Sigmoid colon (tissue), 7 donors: Measurements from ENCODE around the gene NRGN. TPM values are rescaled to one million over a fixed set of nuclear protein-coding genes. Genes with fewer than 3 reads are reported as not detected.
A peak's percentile ranks its signal among the peaks of the same experiment; 100 is the strongest.

Experiments used
- DNase-seq: peaks from one replicate; pipeline ENCODE4 v3.0.0-alpha.2; 2019
- H3K27ac ChIP-seq, 4 donors: fragments of 200-600 bp; sonication (generic); one replicate each; pipeline ENCODE4 v1.5.1; 2016 to 2019; ENCODE audit warnings: mild to moderate bottlenecking in 1 of 4
- H3K27me3 ChIP-seq, 3 donors: fragments of 200-600 bp; sonication (generic); one replicate each; pipeline ENCODE4 v1.5.1; 2019; ENCODE audit warnings: mild to moderate bottlenecking in 1 of 3
- H3K36me3 ChIP-seq, 4 donors: fragments of 200-600 bp; sonication (generic); one replicate each; pipeline ENCODE4 v1.5.1; 2016 to 2019
- H3K4me1 ChIP-seq, 4 donors: fragments of 200-600 bp; sonication (generic); one replicate each; pipeline ENCODE4 v1.5.1; 2017 to 2019
- H3K4me3 ChIP-seq, 4 donors: fragments of 200-600 bp; sonication (generic); one replicate each; pipeline ENCODE4 v1.5.1; 2017 to 2019; ENCODE audit warnings: mild to moderate bottlenecking in 2 of 4, moderate library complexity in 1 of 4
- H3K9me3 ChIP-seq, 4 donors: fragments of 200-600 bp in 3 of 4; sonication (generic) in 3 of 4; one replicate each; pipeline versions ENCODE4 v1.5.1 to v1.6.1; 2013 to 2019
- EP300 ChIP-seq, 4 donors: sonication (generic); formaldehyde crosslinking; IDR thresholded peaks; one replicate each; pipeline ENCODE4 v1.6.1; 2017; ENCODE audit warnings: antibody characterized with exemption in 4 of 4
- POLR2A ChIP-seq, 2 donors: fragments of 450-650 bp; IDR thresholded peaks; one replicate each; pipeline ENCODE4 v1.6.1; 2016; ENCODE audit warnings: antibody characterized with exemption in 2 of 2, mild to moderate bottlenecking in 2 of 2, moderate library complexity in 2 of 2
- POLR2AphosphoS5 ChIP-seq, 4 donors: sonication (generic); formaldehyde crosslinking; IDR thresholded peaks; one replicate each; pipeline ENCODE4 v1.6.1; 2017; ENCODE audit warnings: antibody characterized with exemption in 4 of 4
- WGBS, 2 donors: extraction: QIAGEN DNeasy Blood & Tissue Kit; methylation state at CpG; one replicate each; pipeline ENCODE4 v1.1.7; 2013; 5-methylcytosine and 5-hydroxymethylcytosine counted together
- intact Hi-C: fragments of 100-400 bp; cut with DNase I; formaldehyde crosslinking; loops from one replicate; pipeline ENCODE4 v1.15.1; 2023
- polyA plus RNA-seq, 3 donors: library from polyadenylated mRNA; stranded (reverse); fragments of 200-250 nt; gene quantifications; one replicate each; pipeline ENCODE4 v1.2.3, GENCODE V29; 2013
- total RNA-seq, 4 donors: library from RNA; depleted of rRNA; stranded (reverse); fragments of >200 nt; gene quantifications; one replicate each; pipeline ENCODE4 v1.1.0, GENCODE V29; 2016
- TF ChIP-seq, protein P1 (sequence below), 4 experiments: fragments of 450-650 bp in 3 of 4; fragments of 200-600 bp in 1 of 4; IDR thresholded peaks; one replicate each; pipeline ENCODE4 v1.5.1; 2016 to 2019; ENCODE audit warnings: antibody characterized with exemption in 4 of 4, mild to moderate bottlenecking in 3 of 4, moderate library complexity in 2 of 4
- donor health status: healthy with polysubstance abuse.
- donor health status: Bipolar disorder and iron deficiency.
- donor health status: healthy.

NRGN gene
- total and polyA plus RNA-seq, 7 donors = 0.95 to 7.4 (median 1.3) TPM; not detected in 2

DNA sequence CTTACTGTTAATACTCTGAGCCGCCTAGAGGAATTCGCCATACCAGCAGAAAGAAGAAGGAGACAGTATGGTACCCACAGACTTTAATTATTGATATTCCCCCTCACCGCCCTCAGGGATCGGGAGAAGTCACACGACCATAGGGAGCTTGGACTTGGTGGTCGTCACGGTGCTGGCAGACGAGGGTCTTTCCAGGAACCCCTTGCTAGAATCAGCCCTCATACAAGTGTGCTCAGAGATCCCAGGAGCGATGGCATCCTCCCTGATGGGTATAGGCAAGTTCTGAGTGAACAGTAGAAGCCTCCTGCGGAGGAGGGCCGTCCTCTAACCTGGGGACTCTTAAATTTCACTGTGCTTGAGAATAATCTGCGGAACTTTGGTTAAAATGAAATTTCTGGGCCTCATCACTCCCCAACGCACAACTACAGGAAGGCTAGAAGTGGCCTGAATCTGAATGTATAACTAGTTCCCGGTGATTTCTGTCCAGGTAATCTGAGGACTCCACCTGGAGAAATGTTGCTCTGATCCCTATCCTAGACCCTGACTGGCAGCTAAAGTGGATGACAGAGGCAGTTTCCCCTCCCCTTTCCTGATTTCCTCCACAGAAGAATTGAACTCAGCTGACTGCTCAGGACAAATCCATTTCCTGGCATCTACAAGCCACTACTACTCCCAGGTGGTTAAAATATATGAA is 7.8 kb downstream of the NRGN start:
- Histone ChIP-seq H3K4me3 (no peak overlapping the region), H3K27ac (peak overlapping the region in 1 of 4 donors; percentile 41), H3K9me3 (no peaks in the 10 kb centered on the region), H3K4me1 (peaks cover 0 to 30% (median 21%) of the 10 kb centered on the region in 4 donors), H3K27me3 (peaks cover 29 to 97% (median 93%) of the 10 kb centered on the region in 3 donors), H3K36me3 (no peaks in the 10 kb centered on the region)
- DNase-seq = no peak
- no peak for TF ChIP-seq EP300 (IDR thresholded peaks at IDR 0.05)
- TF ChIP-seq, protein P1, sequence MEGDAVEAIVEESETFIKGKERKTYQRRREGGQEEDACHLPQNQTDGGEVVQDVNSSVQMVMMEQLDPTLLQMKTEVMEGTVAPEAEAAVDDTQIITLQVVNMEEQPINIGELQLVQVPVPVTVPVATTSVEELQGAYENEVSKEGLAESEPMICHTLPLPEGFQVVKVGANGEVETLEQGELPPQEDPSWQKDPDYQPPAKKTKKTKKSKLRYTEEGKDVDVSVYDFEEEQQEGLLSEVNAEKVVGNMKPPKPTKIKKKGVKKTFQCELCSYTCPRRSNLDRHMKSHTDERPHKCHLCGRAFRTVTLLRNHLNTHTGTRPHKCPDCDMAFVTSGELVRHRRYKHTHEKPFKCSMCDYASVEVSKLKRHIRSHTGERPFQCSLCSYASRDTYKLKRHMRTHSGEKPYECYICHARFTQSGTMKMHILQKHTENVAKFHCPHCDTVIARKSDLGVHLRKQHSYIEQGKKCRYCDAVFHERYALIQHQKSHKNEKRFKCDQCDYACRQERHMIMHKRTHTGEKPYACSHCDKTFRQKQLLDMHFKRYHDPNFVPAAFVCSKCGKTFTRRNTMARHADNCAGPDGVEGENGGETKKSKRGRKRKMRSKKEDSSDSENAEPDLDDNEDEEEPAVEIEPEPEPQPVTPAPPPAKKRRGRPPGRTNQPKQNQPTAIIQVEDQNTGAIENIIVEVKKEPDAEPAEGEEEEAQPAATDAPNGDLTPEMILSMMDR (IDR thresholded peaks at IDR 0.05) = no peak
- no peak for TF ChIP-seq POLR2AphosphoS5 (IDR thresholded peaks at IDR 0.05)
- no peak for TF ChIP-seq POLR2A (IDR thresholded peaks at IDR 0.05)
- 73 to 75% methylated on average over 14 of the region's 14 CpGs for WGBS, 2 donors
- intact Hi-C loops = no loop called here

DNA sequence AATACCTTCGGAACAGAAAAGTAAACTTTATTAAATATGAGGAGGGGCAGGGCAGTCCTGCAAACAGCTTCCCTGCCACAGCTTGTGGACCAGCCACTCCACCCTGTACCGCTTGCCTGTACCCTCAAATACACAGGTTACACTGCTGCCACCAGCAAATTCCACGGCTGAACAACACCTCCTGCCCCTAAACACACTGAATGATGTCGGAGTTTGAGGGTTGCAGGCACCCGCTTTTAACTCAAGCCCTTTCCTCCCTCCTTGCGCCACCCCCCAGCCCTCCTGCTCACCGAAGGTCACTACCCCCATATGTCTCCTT is 8.3 kb downstream of the NRGN start:
- no peaks in the 10 kb centered on the region for H3K9me3 ChIP-seq
- H3K27me3 ChIP-seq = peaks cover 29 to 97% (median 90%) of the 10 kb centered on the region in 3 donors
- intact Hi-C loops = no loop called here
- WGBS, 2 donors = 77 to 79% methylated on average over 7 of the region's 7 CpGs
- H3K4me1 ChIP-seq = peaks cover 0 to 30% (median 21%) of the 10 kb centered on the region in 4 donors
- H3K27ac ChIP-seq = peak overlapping the region in 1 of 4 donors; percentile 41
- TF ChIP-seq POLR2A (IDR thresholded peaks at IDR 0.05) (no peak), EP300 (IDR thresholded peaks at IDR 0.05) (no peak), POLR2AphosphoS5 (IDR thresholded peaks at IDR 0.05) (no peak)
- TF ChIP-seq, protein P1 (IDR thresholded peaks at IDR 0.05) = no peak
- H3K36me3 ChIP-seq = no peaks in the 10 kb centered on the region
- no peak for DNase-seq
- no peak overlapping the region for H3K4me3 ChIP-seq

DNA sequence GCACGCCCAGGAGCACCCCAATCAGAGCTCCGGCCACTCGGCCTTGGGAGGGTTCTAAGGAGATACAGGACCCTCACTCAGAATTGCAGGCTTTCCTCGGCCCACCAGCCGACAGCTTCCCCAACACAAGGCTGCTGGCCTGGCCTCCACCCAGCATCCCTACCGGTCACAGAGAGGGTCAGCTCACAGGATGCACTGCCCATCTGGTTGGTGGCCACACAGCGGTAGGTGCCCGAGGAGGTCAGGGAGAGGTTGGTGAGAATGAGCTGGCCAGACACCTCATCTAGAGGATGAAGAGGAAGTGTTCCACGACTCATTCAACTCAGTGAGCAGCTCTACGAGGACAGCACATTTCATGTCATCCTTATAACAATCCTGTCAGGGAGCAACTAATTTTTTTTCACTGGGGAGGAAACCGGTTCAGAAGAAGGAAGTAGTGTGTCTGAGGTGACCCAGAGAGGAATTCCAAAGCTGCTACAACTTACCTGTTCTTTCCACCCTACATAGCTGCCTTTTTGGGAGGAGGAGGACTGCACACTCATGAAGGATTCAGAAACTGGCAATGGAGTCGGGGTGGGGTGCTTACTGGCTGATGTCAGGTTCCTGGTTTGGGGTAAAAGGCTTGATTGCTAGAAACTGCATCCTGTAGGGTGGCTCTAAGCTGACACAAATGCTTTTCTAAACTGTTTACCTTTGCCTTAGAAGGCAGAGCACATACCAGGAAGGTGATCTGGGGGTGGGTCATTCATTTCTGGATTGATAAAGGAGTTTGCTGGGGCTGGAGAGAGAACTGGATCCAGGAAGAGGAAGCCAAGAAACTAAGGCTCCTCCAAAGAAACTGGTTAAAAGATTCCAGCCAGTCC is 9.0 kb downstream of the NRGN start:
- no peak for DNase-seq
- WGBS, 2 donors = 52 to 57% methylated on average over 12 of the region's 12 CpGs
- Histone ChIP-seq H3K4me3 (no peak overlapping the region), H3K36me3 (no peaks in the 10 kb centered on the region), H3K27ac (peak overlapping the region in 1 of 4 donors; percentile 41), H3K27me3 (peaks cover 29 to 97% (median 86%) of the 10 kb centered on the region in 3 donors), H3K4me1 (peaks cover 0 to 30% (median 21%) of the 10 kb centered on the region in 4 donors), H3K9me3 (no peaks in the 10 kb centered on the region)
- TF ChIP-seq EP300 (IDR thresholded peaks at IDR 0.05) = no peak
- no peak for TF ChIP-seq POLR2AphosphoS5 (IDR thresholded peaks at IDR 0.05)
- TF ChIP-seq, protein P1 (IDR thresholded peaks at IDR 0.05) = no peak
- TF ChIP-seq POLR2A (IDR thresholded peaks at IDR 0.05) = no peak
- intact Hi-C loops = no loop called here

DNA sequence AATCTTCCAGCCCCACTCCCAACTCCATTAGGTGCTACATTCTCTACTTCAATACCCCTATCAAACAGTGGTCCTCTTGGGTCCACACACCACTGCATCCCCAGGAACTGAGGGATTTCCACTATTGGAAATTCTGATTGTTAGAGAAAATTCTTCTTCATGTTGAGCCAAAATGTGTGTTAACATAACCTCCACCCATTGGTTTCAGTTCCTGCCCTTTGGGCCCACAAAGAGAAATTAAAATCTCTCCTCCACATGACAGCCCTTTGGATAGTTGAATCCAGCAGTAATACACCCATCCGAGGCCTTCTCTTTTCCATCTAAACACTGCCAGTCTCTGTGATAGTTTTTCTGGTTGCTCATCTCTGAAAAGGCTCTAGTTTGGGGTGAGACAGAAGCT is 10.2 kb downstream of the NRGN start:
- Histone ChIP-seq H3K27me3 (peaks cover 24 to 97% (median 75%) of the 10 kb centered on the region in 3 donors), H3K36me3 (no peaks in the 10 kb centered on the region), H3K9me3 (no peaks in the 10 kb centered on the region), H3K27ac (no peak overlapping the region), H3K4me3 (no peak overlapping the region), H3K4me1 (peaks cover 0 to 30% (median 21%) of the 10 kb centered on the region in 4 donors)
- no peak for DNase-seq
- TF ChIP-seq, protein P1 (IDR thresholded peaks at IDR 0.05) = no peak
- TF ChIP-seq POLR2AphosphoS5 (IDR thresholded peaks at IDR 0.05) (no peak), POLR2A (IDR thresholded peaks at IDR 0.05) (no peak), EP300 (IDR thresholded peaks at IDR 0.05) (no peak)
- WGBS, 2 donors = 70 to 77% methylated on average over 1 of the region's 1 CpG
- intact Hi-C loops = loop anchor here (10.0 kb wide), 1 partner anchor 205 kb away; the partner anchor contains the start of gene CCDC15
